GM19438 (cell line): ENCODE measurements around the gene NAA30.

Source experiments
- ATAC-seq: cut with Tn5 transposase; IDR thresholded peaks from one replicate; pipeline ENCODE4 v1.9.1; 2021; ENCODE audit warnings: low read depth; ENCODE audit not compliant: unreplicated experiment

The NAA30 gene

GRCh38 chr14:57391517-57392195 lies 1.3 kb downstream of the NAA30 start:
- ATAC-seq, result no peak

GRCh38 chr14:57392830-57393229 lies 2.4 kb downstream of the NAA30 start:
- ATAC-seq, result no peak

DNA sequence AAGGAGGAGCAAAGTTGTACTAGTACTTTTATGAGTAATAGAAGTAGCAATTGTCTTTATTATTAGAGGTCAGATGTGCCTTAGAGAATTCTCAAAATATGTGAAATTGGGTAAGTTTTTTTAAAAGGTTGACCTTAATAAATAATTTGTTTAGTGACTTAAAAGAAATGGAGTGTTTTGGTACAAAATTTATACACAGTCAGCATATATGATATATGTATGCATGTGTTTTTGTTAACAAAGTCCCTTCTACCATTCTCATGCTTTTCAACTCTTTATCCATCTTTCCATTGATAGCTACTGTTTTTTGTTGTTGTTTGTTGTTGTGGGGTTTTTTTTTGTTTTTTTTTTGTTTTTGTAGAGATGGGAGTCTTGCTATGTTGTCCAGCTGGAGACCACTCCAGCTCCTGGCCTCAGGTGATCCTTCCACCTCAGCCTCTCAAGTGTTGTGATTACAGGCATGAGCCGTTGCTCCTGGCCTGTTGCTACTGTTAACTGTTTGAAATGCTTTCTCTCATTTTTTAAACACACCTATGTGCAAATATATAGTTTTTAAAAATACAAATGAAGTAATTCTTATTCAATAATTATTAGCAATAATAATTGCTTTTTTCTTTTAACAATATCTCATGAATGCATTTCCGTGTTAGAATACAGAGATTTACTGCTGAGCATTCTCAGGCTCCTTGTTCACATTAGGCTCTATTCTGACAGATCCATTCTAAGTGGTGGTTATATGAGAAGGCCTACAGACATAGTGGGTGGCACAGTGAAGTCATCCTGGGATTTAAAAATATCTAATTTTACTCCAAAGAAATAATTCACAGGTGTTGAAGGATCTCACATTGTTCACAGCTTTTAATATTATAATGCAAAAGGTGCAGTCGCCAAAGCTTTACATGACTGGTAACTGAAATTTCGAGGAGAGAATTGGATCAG lies 10.4 kb downstream of the NAA30 start:
- no peak for ATAC-seq

DNA sequence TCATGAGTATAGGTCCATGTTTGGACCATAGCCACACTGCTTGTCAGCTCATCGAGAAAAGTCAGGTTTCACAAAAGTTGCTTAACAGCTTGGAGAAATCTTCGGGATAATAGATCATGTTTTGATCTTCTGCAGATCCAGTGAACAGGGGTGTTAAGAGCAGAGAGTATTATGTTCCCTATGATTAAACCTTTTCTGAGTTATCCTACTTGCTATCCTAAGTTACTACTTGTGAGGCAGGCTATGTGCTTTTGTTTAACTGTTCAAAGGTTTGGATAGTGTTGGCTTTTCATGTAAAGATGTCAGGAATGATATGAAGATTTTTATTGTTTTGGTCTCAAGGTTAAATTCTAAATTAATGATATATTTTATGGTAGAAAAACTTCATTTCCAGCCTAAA lies 11.1 kb downstream of the NAA30 start:
- ATAC-seq, result no peak

- no peak for ATAC-seq
Observed at GRCh38 chr14:57402173-57402852, 11.9 kb downstream of the NAA30 start.

DNA sequence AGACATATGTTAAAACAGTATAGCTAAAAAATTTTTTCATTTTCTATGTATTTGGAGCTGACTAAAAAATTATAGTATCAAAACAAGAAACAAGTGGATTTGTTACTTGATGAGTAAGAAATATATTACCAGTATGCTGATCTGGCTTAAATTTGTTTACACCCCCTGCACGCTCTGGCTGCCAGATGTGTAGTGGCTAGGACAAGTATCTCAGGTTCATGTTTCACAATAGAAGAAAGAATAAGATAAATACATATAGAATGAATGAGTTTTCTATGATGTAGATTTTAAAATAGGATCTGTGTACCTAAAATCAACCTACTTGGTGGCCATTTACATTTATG lies 13.1 kb downstream of the NAA30 start:
- no peak for ATAC-seq

DNA sequence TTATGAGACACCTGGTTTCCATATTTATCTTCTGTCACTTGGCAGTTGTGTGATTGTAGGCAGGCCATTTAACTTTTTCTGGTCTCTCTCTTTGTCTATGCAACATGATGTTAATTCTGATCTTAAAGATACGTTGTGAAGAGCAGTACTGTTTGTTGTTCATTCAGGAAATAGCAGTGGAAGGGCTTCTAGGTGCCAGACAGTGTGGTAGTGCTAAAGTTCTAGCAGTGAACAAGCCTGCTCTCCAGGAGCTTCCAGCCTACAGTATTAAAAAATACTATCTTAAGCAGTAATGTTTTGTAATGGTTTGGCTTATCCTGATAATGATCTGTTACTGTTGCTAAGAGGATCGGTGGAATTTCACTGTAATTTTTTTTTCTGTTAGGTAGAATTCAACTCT lies 15.2 kb downstream of the NAA30 start:
- no peak for ATAC-seq

DNA sequence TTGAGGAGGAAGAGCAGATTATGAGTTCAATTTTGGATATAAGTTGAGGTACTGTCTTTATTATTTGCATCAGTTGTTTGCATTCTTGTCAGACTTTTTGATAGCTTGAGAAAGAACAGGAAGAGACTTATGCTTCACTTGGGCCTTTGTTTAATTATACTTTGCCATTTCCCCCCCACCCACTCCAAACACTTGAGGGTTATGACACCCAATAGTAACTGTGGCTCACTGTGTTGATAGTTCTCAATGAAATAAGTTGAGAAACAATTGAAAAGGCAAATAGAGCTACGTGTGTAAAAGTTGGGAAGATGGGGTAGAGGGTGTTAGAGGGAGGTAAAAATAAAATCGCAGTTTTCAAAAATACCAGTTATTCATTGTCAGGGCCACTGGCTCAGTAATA lies 17.7 kb downstream of the NAA30 start:
- ATAC-seq, result no peak

GRCh38 chr14:57408634-57409033 lies 18.2 kb downstream of the NAA30 start:
- ATAC-seq, result no peak

GRCh38 chr14:57412341-57412740 lies 22.0 kb downstream of the NAA30 start:
- ATAC-seq, result no peak

DNA sequence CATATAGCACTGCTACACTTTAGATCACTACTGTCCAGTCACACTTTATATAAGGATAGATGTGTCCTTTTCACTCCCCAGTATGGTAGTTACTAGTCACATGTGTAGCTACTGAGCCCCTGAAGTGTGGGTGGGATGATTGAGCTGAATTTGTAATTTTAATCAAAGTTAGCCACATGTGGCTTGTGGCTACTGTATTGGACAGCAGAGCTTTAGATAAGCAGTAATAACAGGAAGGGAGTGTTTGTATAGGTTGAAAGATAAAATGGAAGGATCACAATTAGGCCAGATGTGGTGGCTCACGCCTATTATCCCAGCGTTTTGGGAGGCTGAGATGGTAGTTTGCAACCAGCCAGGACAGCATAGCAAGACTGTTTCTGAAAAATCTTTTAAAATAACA lies 23.5 kb downstream of the NAA30 start:
- ATAC-seq, result no peak

DNA sequence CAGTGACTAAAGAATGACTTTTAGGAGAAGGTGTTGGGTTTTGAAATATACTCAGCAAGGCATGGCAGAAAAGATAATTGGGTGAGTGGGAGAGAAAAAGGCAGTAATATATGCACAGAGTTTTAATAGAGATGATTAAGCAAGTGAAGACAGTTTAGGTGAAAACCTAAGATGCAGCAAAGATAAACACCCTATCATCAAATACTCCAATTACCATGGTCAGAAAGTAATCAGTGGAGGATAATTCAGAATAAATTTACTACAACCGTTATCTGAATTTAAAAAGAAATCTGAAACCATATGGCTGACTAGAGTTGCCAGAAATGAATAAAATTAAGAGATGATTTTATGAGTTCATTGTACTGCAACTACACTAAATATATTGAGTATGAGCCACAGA lies 26.8 kb downstream of the NAA30 start:
- ATAC-seq, result no peak

DNA sequence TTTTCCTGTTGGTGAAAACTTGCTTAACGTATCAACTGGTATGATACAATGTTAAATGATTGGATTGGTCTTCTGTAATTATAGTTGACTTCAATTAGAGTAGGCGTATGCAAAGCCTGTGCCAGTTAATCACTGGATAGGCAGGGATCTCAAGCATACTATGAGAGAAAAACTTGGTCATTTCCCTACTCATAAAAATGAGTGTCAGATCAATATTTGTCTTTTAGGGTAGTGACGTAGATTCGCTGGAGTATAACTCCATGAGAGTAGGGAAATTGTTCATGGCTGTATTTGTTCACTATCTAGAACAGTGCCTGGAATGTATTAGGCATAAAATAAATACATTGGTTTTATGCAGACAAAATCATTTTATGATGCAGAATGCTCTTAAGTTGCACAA lies 28.6 kb downstream of the NAA30 start:
- no peak for ATAC-seq

DNA sequence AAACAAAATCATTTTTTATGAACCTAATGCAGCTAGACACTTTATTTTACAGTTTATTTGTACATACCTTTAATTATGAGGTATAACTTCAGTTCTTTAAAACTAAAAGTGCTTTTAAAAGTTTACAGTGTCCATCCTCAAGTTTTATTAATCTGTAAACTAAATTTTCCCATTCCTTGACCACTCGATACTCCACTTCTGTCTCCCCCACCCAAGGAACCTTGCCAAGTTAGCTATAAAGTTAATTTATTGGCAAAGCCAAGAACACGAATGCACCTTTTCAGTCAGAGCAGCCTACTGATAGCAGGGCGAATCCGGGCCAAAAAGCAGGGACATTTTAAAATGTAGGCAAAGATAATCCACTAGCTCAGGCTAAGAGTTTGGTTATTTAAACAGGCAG lies 29.6 kb downstream of the NAA30 start:
- no peak for ATAC-seq

DNA sequence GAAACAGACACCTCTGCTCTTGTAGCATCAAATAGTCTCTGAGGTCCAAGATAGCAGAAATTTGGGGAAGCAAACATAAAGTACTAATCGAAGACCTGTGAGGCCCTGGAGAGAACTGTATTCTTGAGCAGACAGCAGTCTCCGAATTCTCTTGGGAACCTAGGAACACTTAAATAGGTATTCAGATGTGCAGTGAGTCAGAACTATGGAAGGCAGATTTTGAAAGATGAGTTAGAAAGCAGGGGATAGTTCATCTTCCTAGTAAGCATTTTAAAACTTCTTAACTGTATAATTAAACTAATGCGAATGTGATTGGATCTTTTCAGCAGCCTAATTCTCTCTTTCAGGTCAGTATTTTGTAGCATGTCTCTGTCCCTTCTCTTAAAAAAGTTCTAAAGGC lies 30.6 kb downstream of the NAA30 start:
- ATAC-seq, result no peak

DNA sequence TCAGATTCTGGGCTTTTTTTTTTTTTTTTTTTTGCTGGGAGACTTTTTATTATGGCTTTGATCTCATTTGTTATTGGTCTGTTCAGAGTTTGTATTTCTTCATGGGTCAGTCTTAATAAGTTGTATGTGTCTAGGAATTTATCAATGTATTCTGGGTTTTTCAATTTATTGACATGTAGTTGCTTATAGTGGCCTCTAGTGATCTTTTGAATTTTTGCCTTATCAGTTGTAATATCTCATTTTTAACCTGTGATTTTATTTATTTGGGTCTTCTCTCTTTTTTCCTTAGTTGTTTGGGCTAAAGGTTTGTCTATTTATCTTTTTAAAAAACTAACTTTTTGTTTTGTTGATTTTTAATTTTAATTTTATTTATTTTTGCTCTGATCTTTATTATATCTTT lies 45.5 kb downstream of the NAA30 start:
- ATAC-seq, result no peak

- ATAC-seq, result no peak
Observed at GRCh38 chr14:57461777-57462320, 71.5 kb downstream of the NAA30 start.

DNA sequence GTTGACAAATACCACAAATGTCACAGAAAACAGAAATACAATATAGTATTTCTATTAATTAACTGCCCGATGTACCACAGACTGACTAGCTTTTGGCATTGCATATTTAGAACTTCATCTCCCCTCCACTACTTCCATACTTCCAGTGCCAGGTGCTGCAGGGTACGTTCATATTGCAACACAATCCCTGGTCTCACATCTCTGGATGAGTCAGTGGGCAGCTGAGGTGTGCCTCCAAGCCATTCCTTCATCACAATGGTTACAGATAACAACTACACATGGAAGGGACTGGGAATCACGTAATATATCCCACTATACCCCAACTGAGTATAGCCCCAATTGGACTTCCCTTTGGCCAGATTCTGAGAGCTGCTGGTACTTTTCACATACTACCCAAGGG lies 72.2 kb downstream of the NAA30 start:
- no peak for ATAC-seq

GRCh38 chr14:57464008-57464730 lies 73.8 kb downstream of the NAA30 start:
- ATAC-seq, result peak; percentile 95
